CD8-positive, alpha-beta memory T cell (primary cell): ENCODE measurements around the gene LRRC3. TPM values are rescaled to one million over a fixed set of nuclear protein-coding genes. Genes with fewer than 3 reads are reported as not detected.
A peak's percentile ranks its signal among the peaks of the same experiment; 100 is the strongest.

Experiments
- CTCF ChIA-PET: fragments of 350-600 bp; sonication (Branson Sonifier 250); formaldehyde crosslinking; loops from one replicate; lab custom pipeline; 2021; ENCODE audit warnings: antibody characterized with exemption; lab: Charles Lee
- POLR2A ChIA-PET: fragments of 350-600 bp; sonication (Branson Sonifier 250); formaldehyde crosslinking; loops from one replicate; lab custom pipeline; 2021; ENCODE audit warnings: antibody characterized with exemption; lab: Charles Lee
- DNase-seq, 5 donors: peaks; one replicate each; pipeline versions ENCODE4 v3.0.0 to v3.0.0-alpha.2; 2020 to 2022; ENCODE audit warnings: mixed read lengths in 1 of 5
- H3K27ac ChIP-seq: one replicate; pipeline ENCODE4 v1.7.0; 2013; ENCODE audit warnings: low read depth, mild to moderate bottlenecking, low read length, moderate library complexity
- H3K27me3 ChIP-seq: 2 replicates; pipeline ENCODE4 v1.7.0; 2013; ENCODE audit warnings: low read length, mild to moderate bottlenecking; ENCODE audit not compliant: insufficient read depth, poor library complexity, severe bottlenecking
- H3K36me3 ChIP-seq: 2 replicates; pipeline ENCODE4 v1.7.0; 2013; ENCODE audit warnings: mild to moderate bottlenecking, low read length, moderate library complexity; ENCODE audit not compliant: insufficient read depth
- H3K4me1 ChIP-seq: 2 replicates; pipeline ENCODE4 v1.7.0; 2013; ENCODE audit warnings: mild to moderate bottlenecking, low read length, moderate library complexity; ENCODE audit not compliant: insufficient read depth
- H3K4me3 ChIP-seq: 2 replicates; pipeline ENCODE4 v1.7.0; 2013; ENCODE audit warnings: mild to moderate bottlenecking, low read length
- H3K9me3 ChIP-seq: 2 replicates; pipeline ENCODE4 v1.7.0; 2013; ENCODE audit warnings: mild to moderate bottlenecking, low read length
- H3K27ac Mint-ChIP-seq, 8 donors: one replicate each; pipeline ENCODE4 v1.8.0; 2020 to 2021; ENCODE audit warnings: mixed read lengths in 8 of 8, mild to moderate bottlenecking in 6 of 8, inconsistent platforms in 3 of 8, moderate library complexity in 3 of 8
- H3K27me3 Mint-ChIP-seq, 2 donors: one replicate each; pipeline ENCODE4 v1.8.0; 2020 to 2021; ENCODE audit warnings: mixed read lengths in 2 of 2, mild to moderate bottlenecking in 1 of 2, moderate library complexity in 1 of 2
- H3K36me3 Mint-ChIP-seq, 3 donors: one replicate each; pipeline ENCODE4 v1.8.0; 2020 to 2021; ENCODE audit warnings: mixed read lengths in 3 of 3, inconsistent platforms in 1 of 3, mild to moderate bottlenecking in 1 of 3
- H3K4me1 Mint-ChIP-seq, 3 donors: one replicate each; pipeline ENCODE4 v1.8.0; 2020 to 2021; ENCODE audit warnings: mixed read lengths in 3 of 3, inconsistent platforms in 1 of 3, mild to moderate bottlenecking in 1 of 3
- H3K4me3 Mint-ChIP-seq, 7 donors: one replicate each; pipeline ENCODE4 v1.8.0; 2020 to 2021; ENCODE audit warnings: mixed read lengths in 7 of 7, mild to moderate bottlenecking in 6 of 7, moderate library complexity in 4 of 7, inconsistent platforms in 2 of 7
- H3K9me3 Mint-ChIP-seq, 5 donors: one replicate each; pipeline ENCODE4 v1.8.0; 2020 to 2022; ENCODE audit warnings: mixed read lengths in 5 of 5, mild to moderate bottlenecking in 3 of 5, moderate library complexity in 2 of 5, inconsistent platforms in 1 of 5
- polyA plus RNA-seq: library from polyadenylated mRNA; unstranded; fragments of 300-500 nt; fragmentation: Illumina TruSeq; gene quantifications from one replicate; pipeline ENCODE4 v1.2.3, GENCODE V29; 2021
- total RNA-seq, 2 experiments: library from RNA; stranded (reverse); gene quantifications; one replicate each; pipeline ENCODE4 v1.2.3, GENCODE V29; 2021

LRRC3 gene
- total and polyA plus RNA-seq, 3 experiments from 2014 or later: 0.17 to 0.90 (median 0.80) TPM

GRCh38 chr21:44450999-44451398 lies 4.3 kb upstream of the LRRC3 start:
- Mint-ChIP-seq H3K9me3 (peaks cover 0 to 7% (median 5%) of the 10 kb centered on the region in 5 donors), H3K36me3 (no peaks in the 10 kb centered on the region), H3K27me3 (peaks cover 13 to 34% of the 10 kb centered on the region in 2 donors), H3K4me1 (peaks cover 6 to 8% (median 7%) of the 10 kb centered on the region in 3 donors), H3K27ac (no peak overlapping the region), H3K4me3 (peak overlapping the region in 1 of 7 donors; percentile 14)
- ChIA-PET POLR2A (no interaction called here), CTCF (no interaction called here)
- no peaks in the 10 kb centered on the region for H3K36me3 ChIP-seq
- no peaks in the 10 kb centered on the region for H3K27me3 ChIP-seq
- H3K4me1 ChIP-seq: peaks cover 7% of the 10 kb centered on the region
- H3K27ac ChIP-seq: no peak overlapping the region
- no peaks in the 10 kb centered on the region for H3K9me3 ChIP-seq
- no peak overlapping the region for H3K4me3 ChIP-seq
- peak in 1 of 5 donors; percentile 26 for DNase-seq

DNA sequence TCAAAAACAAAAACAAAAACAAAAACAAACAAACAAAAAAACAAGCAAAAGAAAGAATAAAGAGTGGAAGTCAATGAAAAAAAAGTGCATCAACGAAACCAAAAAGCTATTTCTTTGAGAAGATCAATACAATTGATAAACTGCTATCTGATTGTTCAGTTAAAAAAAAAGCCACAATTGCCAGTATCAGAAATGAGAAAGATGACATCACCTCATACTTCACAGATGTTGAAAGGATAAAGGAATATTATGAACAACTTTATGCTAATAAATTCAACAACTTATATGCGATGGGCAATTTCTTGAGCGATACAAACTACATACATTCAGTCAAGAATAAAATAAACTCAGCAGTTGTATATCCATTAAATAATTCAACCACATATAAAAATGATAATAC lies 2.2 kb upstream of the LRRC3 start:
- POLR2A ChIA-PET: no interaction called here
- no peak for DNase-seq
- Mint-ChIP-seq H3K36me3 (no peaks in the 10 kb centered on the region), H3K27me3 (peaks cover 10 to 23% of the 10 kb centered on the region in 2 donors), H3K4me3 (no peak overlapping the region), H3K9me3 (peaks cover 0 to 7% (median 5%) of the 10 kb centered on the region in 5 donors), H3K4me1 (peaks cover 6 to 8% (median 7%) of the 10 kb centered on the region in 3 donors), H3K27ac (peak overlapping the region in 1 of 8 donors; percentile 36)
- H3K36me3 ChIP-seq: no peaks in the 10 kb centered on the region
- no peak overlapping the region for H3K27ac ChIP-seq
- CTCF ChIA-PET: no interaction called here
- H3K4me3 ChIP-seq: no peak overlapping the region
- no peaks in the 10 kb centered on the region for H3K27me3 ChIP-seq
- H3K4me1 ChIP-seq: peaks cover 11% of the 10 kb centered on the region
- H3K9me3 ChIP-seq: no peaks in the 10 kb centered on the region

DNA sequence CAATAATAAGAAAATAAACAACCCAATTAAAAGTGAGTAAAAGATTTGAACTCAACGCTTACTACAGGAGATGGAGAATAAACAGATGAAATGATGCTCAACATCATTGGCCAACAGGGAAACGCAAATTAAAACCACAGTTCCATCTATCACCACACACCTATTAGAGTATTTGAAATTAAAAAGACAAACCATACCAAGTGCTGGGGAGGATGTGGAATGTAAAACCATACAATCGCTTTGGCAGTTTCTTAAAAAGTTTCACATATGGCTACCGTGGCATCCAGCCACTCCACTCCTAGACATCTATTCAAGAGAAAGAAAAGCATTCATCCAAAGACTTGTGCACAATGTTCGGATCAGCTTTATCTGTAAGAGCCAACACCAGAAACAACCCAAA lies 1.3 kb upstream of the LRRC3 start:
- CTCF ChIA-PET: no interaction called here
- Mint-ChIP-seq H3K36me3 (no peaks in the 10 kb centered on the region), H3K27me3 (peaks cover 7 to 18% of the 10 kb centered on the region in 2 donors)

DNA sequence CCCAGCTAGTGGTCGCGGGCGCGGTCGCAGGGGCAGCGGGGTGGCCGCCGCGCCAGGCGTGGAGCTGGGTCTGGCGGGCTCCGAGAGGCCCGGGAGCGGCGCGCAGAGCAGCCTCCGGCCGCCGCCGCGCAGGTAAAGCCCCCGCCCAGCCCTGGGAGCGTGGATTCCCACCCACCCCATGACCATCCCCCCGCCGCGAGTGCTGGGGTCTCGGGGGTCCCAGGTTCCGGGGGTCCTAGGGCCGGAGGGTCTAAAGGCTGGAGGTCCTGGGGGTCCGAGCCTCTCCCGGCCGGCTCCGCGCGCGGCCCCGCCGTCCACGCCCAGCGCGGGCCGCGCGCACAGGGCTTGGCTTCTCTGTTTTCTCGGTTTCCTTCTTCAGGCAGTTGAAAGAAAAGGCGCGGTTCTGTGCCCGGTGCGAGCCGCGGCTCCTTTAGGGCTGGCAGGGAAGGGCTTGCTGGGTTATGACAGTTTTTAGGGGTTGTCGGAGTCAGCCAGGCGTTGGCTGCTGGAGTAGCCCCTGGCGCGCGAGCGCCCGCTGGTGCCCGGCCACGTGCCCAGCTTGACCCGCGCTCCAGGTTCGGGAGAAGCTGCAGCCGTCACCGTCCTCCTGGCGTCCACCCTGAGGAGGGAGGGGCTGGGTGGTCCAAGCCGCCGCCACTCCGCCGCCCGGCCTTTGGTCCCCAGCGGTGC lies 359 bp downstream of the LRRC3 start:
- H3K4me3 ChIP-seq: peak overlapping the region; percentile 64
- no peaks in the 10 kb centered on the region for H3K36me3 ChIP-seq
- no peaks in the 10 kb centered on the region for H3K9me3 ChIP-seq
- peak in 3 of 5 donors; percentile 8 to 45 (median 26) for DNase-seq
- POLR2A ChIA-PET: no interaction called here
- peaks cover 0 to 7% (median 5%) of the 10 kb centered on the region in 5 donors for H3K9me3 Mint-ChIP-seq
- H3K4me1 ChIP-seq: peaks cover 11% of the 10 kb centered on the region
- CTCF ChIA-PET: interaction anchor here (1.2 kb wide), 1 partner anchor 38 kb away, joined by 3 read pairs; no protein-coding TSS in a partner anchor
- H3K27me3 Mint-ChIP-seq: peaks cover 3 to 10% of the 10 kb centered on the region in 2 donors
- peak overlapping the region in 6 of 7 donors; percentile 74 to 78 (median 75) for H3K4me3 Mint-ChIP-seq
- peaks cover 6 to 8% (median 7%) of the 10 kb centered on the region in 3 donors for H3K4me1 Mint-ChIP-seq
- H3K27ac ChIP-seq: no peak overlapping the region
- no peaks in the 10 kb centered on the region for H3K36me3 Mint-ChIP-seq
- no peaks in the 10 kb centered on the region for H3K27me3 ChIP-seq
- H3K27ac Mint-ChIP-seq: no peak overlapping the region

More for the DNA sequence above, 1.3 kb upstream of the LRRC3 start:
- no peak overlapping the region for H3K4me3 ChIP-seq
- peak overlapping the region in 1 of 8 donors; percentile 43 for H3K27ac Mint-ChIP-seq
- peaks cover 11% of the 10 kb centered on the region for H3K4me1 ChIP-seq
- H3K27ac ChIP-seq: no peak overlapping the region
- no peak for DNase-seq
- no peaks in the 10 kb centered on the region for H3K36me3 ChIP-seq
- POLR2A ChIA-PET: no interaction called here
- H3K27me3 ChIP-seq: no peaks in the 10 kb centered on the region
- peaks cover 6 to 8% (median 7%) of the 10 kb centered on the region in 3 donors for H3K4me1 Mint-ChIP-seq
- H3K9me3 ChIP-seq: no peaks in the 10 kb centered on the region
- peak overlapping the region; percentile 54 to 84 (median 72) for H3K4me3 Mint-ChIP-seq
- H3K9me3 Mint-ChIP-seq: peaks cover 0 to 7% (median 5%) of the 10 kb centered on the region in 5 donors

DNA sequence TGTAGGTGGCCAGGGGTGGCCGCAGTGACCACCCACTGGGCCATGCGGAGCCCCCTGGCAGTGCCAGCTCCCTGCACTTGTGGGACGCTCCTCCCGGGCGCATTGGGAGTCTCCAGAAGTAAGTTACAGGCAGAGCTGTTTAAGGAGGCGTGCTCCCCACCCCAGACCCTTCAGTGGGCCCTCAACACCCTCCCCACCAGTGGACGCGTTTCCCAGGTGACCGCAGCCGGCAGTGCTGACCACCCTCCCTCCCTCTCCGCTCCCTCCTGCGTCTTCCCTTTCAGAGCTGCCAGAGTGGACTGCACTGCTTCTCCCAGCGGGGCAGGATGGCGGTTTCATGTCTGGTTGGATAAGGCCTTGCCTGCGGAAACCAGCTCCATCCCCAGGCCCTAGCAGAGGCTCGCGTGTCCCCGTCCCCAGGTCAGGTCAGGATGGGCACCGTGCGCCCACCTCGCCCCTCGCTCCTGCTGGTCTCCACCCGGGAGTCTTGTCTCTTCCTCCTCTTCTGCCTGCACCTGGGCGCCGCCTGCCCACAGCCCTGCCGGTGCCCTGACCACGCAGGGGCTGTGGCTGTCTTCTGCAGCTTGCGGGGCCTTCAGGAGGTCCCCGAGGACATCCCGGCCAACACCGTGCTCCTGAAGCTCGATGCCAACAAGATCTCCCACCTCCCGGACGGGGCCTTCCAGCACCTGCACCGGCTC lies 1.1 kb downstream of the LRRC3 start:
- Histone ChIP-seq H3K9me3 (no peaks in the 10 kb centered on the region), H3K27ac (no peak overlapping the region), H3K4me3 (peak overlapping the region; percentile 64), H3K36me3 (no peaks in the 10 kb centered on the region), H3K4me1 (peaks cover 11% of the 10 kb centered on the region), H3K27me3 (no peaks in the 10 kb centered on the region)
- peaks cover 6 to 8% (median 7%) of the 10 kb centered on the region in 3 donors for H3K4me1 Mint-ChIP-seq
- H3K9me3 Mint-ChIP-seq: peaks cover 0 to 7% (median 5%) of the 10 kb centered on the region in 5 donors
- POLR2A ChIA-PET: no interaction called here
- no peaks in the 10 kb centered on the region for H3K36me3 Mint-ChIP-seq
- DNase-seq: peak in 1 of 5 donors; percentile 48
- peak overlapping the region in 6 of 7 donors; percentile 33 to 66 (median 48) for H3K4me3 Mint-ChIP-seq
- peaks cover 2 to 4% of the 10 kb centered on the region in 2 donors for H3K27me3 Mint-ChIP-seq
- CTCF ChIA-PET: interaction anchor here (1.2 kb wide), 1 partner anchor 37 kb away, joined by 3 read pairs; no protein-coding TSS in a partner anchor
- H3K27ac Mint-ChIP-seq: no peak overlapping the region

DNA sequence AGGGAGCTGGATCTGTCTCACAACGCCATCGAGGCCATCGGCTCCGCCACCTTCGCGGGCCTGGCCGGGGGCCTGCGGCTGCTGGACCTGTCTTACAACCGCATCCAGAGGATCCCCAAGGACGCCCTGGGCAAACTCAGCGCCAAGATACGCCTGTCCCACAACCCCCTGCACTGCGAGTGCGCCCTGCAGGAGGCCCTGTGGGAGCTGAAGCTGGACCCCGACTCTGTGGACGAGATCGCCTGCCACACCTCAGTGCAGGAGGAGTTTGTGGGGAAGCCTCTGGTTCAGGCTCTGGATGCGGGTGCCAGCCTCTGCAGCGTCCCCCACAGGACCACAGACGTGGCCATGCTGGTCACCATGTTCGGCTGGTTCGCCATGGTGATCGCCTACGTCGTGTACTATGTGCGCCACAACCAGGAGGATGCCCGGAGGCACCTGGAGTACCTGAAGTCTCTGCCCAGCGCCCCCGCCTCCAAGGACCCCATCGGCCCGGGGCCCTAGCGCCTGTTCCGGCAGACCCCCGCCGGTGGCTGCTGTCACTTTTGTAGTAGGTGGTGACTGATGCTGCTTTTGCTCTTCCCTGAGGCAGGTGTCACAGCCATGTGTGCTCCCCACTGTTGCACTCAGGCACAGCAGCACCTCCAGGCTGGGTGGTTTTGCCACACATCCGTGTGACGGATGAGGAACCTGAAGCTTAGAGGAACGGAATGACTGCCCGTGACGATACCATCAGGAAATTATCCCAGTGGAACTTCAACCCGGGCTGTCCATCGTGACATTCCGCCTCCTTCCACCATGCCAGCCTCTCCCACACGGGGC lies 1.8 kb downstream of the LRRC3 start:
- CTCF ChIA-PET: no interaction called here
- no peaks in the 10 kb centered on the region for H3K27me3 ChIP-seq
- H3K27ac Mint-ChIP-seq: no peak overlapping the region
- peaks cover 0 to 7% (median 5%) of the 10 kb centered on the region in 5 donors for H3K9me3 Mint-ChIP-seq
- H3K36me3 ChIP-seq: no peaks in the 10 kb centered on the region
- no peak overlapping the region for H3K4me3 ChIP-seq
- no peaks in the 10 kb centered on the region for H3K36me3 Mint-ChIP-seq
- H3K9me3 ChIP-seq: no peaks in the 10 kb centered on the region
- peaks cover 0 to 2% of the 10 kb centered on the region in 2 donors for H3K27me3 Mint-ChIP-seq
- DNase-seq: peak in 1 of 5 donors; percentile 47
- peak overlapping the region in 6 of 7 donors; percentile 33 to 62 (median 46) for H3K4me3 Mint-ChIP-seq
- POLR2A ChIA-PET: no interaction called here
- H3K27ac ChIP-seq: no peak overlapping the region
- H3K4me1 ChIP-seq: peaks cover 11% of the 10 kb centered on the region
- H3K4me1 Mint-ChIP-seq: peaks cover 6 to 8% (median 7%) of the 10 kb centered on the region in 3 donors

DNA sequence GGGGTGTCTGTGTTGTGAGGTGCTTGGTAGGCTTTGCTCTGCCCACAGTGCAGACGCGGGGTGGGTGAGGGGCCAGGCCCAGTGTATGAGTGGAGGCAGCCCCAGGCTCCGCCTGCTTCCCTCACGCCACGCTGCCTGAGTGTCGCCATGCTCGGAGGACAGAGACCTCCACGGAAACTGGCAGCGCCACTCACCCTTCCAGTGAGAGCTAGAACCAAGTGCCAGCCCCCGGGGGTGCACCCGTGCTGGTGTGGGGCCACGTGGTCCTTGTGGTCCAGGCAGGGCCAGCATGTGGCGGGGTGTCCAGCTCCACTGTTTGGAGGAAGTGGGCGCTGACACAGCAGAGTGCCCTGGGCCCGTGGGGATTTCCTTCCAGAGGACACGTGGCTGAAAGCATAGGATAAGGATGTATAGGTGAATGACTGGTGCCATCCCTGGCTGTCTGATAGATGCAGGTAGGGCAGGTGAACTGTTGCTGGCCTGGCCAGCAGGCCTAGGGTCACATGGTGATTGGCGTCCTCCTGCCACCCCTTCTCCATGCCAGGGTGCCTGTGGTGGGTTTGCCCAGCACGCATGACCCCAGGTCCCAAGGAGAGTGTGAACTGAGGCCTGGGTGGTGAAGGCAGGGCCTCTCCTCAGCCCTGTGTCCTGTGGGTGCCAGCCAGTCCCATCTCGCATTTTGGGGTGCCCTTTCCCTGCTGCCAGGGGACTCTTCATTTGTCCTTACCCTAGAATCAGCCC lies 3.8 kb downstream of the LRRC3 start:
- Histone ChIP-seq H3K4me3 (no peak overlapping the region), H3K4me1 (peaks cover 11% of the 10 kb centered on the region), H3K9me3 (no peaks in the 10 kb centered on the region), H3K36me3 (no peaks in the 10 kb centered on the region), H3K27ac (no peak overlapping the region), H3K27me3 (no peaks in the 10 kb centered on the region)
- Mint-ChIP-seq H3K27ac (peak overlapping the region in 1 of 8 donors; percentile 73), H3K4me1 (peaks cover 4 to 7% (median 5%) of the 10 kb centered on the region in 3 donors), H3K36me3 (no peaks in the 10 kb centered on the region), H3K9me3 (peaks cover 0 to 2% (median 0%) of the 10 kb centered on the region in 5 donors), H3K4me3 (no peak overlapping the region), H3K27me3 (no peaks in the 10 kb centered on the region)
- ChIA-PET CTCF (no interaction called here), POLR2A (no interaction called here)
- peak in 1 of 5 donors; percentile 43 for DNase-seq
